ENCODE results near the gene CRISPLD2. TPM values are rescaled to one million over a fixed set of nuclear protein-coding genes. Genes with fewer than 3 reads are reported as not detected.

Gene CRISPLD2
- total and polyA plus RNA-seq, 10 of the 15 experiments (the other 5 are each of a cell fraction or from before 2014, with no cell fraction given), result 0.03 to 0.30 (median 0.08) TPM; not detected in 5

- ChIA-PET RAD21 (ENCODE audit: unreplicated experiment) (no interaction called here), POLR2A (no interaction called here), SMC1A (ENCODE audit: uncharacterized antibody, unreplicated experiment) (interaction anchor here (0.9 to 1.1 kb wide), 3 partner anchors 12 to 19 kb away, joined by 3 read pairs; no protein-coding TSS in a partner anchor), CTCF (no interaction called here)
- in situ Hi-C loops (cut with MboI), result no loop called here
- Histone ChIP-seq H3K4me1 (ENCODE audit: control insufficient read depth, insufficient read depth, low read length) (no peaks in the 10 kb centered on the region), H4K20me1 (ENCODE audit: control insufficient read depth, insufficient read depth) (no peaks in the 10 kb centered on the region), H3K9me3 (replicated peaks; ENCODE audit: control insufficient read depth, insufficient read depth, low read length) (peaks cover 1% of the 10 kb centered on the region; the same call in 1 of the 3 replicates), H2AFZ (ENCODE audit: control insufficient read depth, low read depth, low read length) (no peak overlapping the region), H3K36me3 (ENCODE audit: control insufficient read depth in 2 of 2, insufficient read depth in 2 of 2, low read length in 1 of 2) (no peaks in the 10 kb centered on the region), H3K27ac (ENCODE audit: control insufficient read depth, insufficient read depth) (no peak overlapping the region), H3K4me2 (ENCODE audit: control insufficient read depth, insufficient read depth) (no peak overlapping the region), H3K79me2 (ENCODE audit: control insufficient read depth, insufficient read depth, low read length) (no peaks in the 10 kb centered on the region), H3K4me3 (no peak overlapping the region), H3K9ac (ENCODE audit: control insufficient read depth, insufficient read depth, low read length) (no peak overlapping the region), H3K27me3 (replicated peaks in 1 of 2; ENCODE audit: control insufficient read depth in 2 of 2, insufficient read depth in 2 of 2, low read length in 1 of 2) (peaks cover 0 to 2% of the 10 kb centered on the region in 2 experiments; a peak in 1 of 4 replicates)
- FAIRE-seq, result no peak
- DNase-seq (ENCODE audit: low read depth, low spot score), result no peak
- intact Hi-C loops (cut with micrococcal nuclease; ENCODE audit: unreplicated experiment), result no loop called here
- TF ChIP-seq, protein P1, sequence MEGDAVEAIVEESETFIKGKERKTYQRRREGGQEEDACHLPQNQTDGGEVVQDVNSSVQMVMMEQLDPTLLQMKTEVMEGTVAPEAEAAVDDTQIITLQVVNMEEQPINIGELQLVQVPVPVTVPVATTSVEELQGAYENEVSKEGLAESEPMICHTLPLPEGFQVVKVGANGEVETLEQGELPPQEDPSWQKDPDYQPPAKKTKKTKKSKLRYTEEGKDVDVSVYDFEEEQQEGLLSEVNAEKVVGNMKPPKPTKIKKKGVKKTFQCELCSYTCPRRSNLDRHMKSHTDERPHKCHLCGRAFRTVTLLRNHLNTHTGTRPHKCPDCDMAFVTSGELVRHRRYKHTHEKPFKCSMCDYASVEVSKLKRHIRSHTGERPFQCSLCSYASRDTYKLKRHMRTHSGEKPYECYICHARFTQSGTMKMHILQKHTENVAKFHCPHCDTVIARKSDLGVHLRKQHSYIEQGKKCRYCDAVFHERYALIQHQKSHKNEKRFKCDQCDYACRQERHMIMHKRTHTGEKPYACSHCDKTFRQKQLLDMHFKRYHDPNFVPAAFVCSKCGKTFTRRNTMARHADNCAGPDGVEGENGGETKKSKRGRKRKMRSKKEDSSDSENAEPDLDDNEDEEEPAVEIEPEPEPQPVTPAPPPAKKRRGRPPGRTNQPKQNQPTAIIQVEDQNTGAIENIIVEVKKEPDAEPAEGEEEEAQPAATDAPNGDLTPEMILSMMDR (IDR thresholded peaks at IDR 0.05 in 2 of 3, conservative IDR thresholded peaks at IDR 0.05 in 1 of 3; ENCODE audit: control insufficient read depth in 2 of 3, extremely low read depth in 1 of 3, insufficient read depth in 1 of 3, low read depth in 3 of 3, low read length in 3 of 3), result no peak
- TF ChIP-seq KAT2A (conservative IDR thresholded peaks at IDR 0.05; ENCODE audit: control insufficient read depth, low read depth, low read length) (no peak), WRNIP1 (IDR thresholded peaks at IDR 0.05; ENCODE audit: borderline replicate concordance, low read depth, low read length) (no peak), STAT3 (IDR thresholded peaks at IDR 0.05; ENCODE audit: low read depth, low read length) (no peak), CBX5 (IDR thresholded peaks at IDR 0.05; ENCODE audit: low read depth) (no peak), IKZF2 (IDR thresholded peaks at IDR 0.05) (no peak), BCLAF1 (IDR thresholded peaks at IDR 0.05) (no peak)
- TF ChIP-seq, protein P2, sequence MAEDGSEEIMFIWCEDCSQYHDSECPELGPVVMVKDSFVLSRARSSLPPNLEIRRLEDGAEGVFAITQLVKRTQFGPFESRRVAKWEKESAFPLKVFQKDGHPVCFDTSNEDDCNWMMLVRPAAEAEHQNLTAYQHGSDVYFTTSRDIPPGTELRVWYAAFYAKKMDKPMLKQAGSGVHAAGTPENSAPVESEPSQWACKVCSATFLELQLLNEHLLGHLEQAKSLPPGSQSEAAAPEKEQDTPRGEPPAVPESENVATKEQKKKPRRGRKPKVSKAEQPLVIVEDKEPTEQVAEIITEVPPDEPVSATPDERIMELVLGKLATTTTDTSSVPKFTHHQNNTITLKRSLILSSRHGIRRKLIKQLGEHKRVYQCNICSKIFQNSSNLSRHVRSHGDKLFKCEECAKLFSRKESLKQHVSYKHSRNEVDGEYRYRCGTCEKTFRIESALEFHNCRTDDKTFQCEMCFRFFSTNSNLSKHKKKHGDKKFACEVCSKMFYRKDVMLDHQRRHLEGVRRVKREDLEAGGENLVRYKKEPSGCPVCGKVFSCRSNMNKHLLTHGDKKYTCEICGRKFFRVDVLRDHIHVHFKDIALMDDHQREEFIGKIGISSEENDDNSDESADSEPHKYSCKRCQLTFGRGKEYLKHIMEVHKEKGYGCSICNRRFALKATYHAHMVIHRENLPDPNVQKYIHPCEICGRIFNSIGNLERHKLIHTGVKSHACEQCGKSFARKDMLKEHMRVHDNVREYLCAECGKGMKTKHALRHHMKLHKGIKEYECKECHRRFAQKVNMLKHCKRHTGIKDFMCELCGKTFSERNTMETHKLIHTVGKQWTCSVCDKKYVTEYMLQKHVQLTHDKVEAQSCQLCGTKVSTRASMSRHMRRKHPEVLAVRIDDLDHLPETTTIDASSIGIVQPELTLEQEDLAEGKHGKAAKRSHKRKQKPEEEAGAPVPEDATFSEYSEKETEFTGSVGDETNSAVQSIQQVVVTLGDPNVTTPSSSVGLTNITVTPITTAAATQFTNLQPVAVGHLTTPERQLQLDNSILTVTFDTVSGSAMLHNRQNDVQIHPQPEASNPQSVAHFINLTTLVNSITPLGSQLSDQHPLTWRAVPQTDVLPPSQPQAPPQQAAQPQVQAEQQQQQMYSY (CRISPR knock-in tag; IDR thresholded peaks at IDR 0.05), result no peak
- TF ChIP-seq, protein P3, sequence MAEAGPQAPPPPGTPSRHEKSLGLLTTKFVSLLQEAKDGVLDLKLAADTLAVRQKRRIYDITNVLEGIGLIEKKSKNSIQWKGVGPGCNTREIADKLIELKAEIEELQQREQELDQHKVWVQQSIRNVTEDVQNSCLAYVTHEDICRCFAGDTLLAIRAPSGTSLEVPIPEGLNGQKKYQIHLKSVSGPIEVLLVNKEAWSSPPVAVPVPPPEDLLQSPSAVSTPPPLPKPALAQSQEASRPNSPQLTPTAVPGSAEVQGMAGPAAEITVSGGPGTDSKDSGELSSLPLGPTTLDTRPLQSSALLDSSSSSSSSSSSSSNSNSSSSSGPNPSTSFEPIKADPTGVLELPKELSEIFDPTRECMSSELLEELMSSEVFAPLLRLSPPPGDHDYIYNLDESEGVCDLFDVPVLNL (IDR thresholded peaks at IDR 0.05; ENCODE audit: low read depth, low read length), result no peak
- BruUV-seq (replicated peaks), result no TSS peak
- 36% methylated on average over 7 of the region's 7 CpGs for WGBS (ENCODE audit: insufficient coverage, insufficient replicate concordance, low lambda C conversion rate, missing lambda C conversion rate)
- no peak for ATAC-seq
Measured at GRCh38 chr16:84861671-84862070, 41.9 kb downstream of the CRISPLD2 start.

Data from GM12878 (cell line).